OCI-LY7 (cell line): ENCODE data around the gene DPF3.

Experiments used
- EZH2phosphoT487 ChIP-seq: fragments of 200-600 bp; sonication (generic); IDR thresholded peaks from 2 replicates; pipeline ENCODE4 v1.6.1; 2018; ENCODE audit warnings: low read depth, borderline replicate concordance, mild to moderate bottlenecking, mixed run types, antibody characterized with exemption, low read length, moderate library complexity, mixed read lengths
- TF ChIP-seq, protein P1 (sequence below): fragments of 200-600 bp; sonication (generic); conservative IDR thresholded peaks from 2 replicates; pipeline ENCODE4 v1.5.1; 2014; ENCODE audit warnings: mild to moderate bottlenecking, antibody characterized with exemption, low read length, moderate library complexity, mixed read lengths

DNA sequence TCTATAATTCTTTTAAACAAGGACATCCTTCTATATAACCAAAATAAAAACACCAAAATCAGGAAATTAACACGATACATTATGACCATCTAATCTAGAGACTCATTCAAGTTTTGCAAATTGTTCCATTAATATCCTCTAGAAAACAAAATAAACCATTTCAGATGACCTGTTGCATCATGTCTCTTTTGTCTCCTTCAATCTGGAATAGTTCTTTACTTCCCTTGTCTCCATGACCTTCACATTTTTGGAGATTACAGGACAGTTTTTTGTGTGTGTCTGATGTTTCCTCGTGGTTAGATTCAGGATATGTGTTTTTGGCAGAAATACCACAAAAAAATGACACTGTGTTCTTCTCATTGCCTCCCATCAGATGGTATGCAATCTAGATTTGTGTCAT is 19.9 kb upstream of the DPF3 start:
- TF ChIP-seq, protein P1, sequence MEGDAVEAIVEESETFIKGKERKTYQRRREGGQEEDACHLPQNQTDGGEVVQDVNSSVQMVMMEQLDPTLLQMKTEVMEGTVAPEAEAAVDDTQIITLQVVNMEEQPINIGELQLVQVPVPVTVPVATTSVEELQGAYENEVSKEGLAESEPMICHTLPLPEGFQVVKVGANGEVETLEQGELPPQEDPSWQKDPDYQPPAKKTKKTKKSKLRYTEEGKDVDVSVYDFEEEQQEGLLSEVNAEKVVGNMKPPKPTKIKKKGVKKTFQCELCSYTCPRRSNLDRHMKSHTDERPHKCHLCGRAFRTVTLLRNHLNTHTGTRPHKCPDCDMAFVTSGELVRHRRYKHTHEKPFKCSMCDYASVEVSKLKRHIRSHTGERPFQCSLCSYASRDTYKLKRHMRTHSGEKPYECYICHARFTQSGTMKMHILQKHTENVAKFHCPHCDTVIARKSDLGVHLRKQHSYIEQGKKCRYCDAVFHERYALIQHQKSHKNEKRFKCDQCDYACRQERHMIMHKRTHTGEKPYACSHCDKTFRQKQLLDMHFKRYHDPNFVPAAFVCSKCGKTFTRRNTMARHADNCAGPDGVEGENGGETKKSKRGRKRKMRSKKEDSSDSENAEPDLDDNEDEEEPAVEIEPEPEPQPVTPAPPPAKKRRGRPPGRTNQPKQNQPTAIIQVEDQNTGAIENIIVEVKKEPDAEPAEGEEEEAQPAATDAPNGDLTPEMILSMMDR: no peak
- TF ChIP-seq EZH2phosphoT487: no peak
